Jurkat, Clone E6-1 (cell line): Measurements from ENCODE around the gene KIN.
"Not testable (repeated sequence)": the region's sequence is repeated elsewhere in the genome, so short reads cannot be mapped to it uniquely, and the experiment has no call there.

ENCODE experiments used
- DNase-seq: peaks from one replicate; pipeline ENCODE4 v3.0.0-alpha.2; 2011; ENCODE audit warnings: low read depth, low spot score
- H3K4me3 ChIP-seq: 2 replicates; pipeline ENCODE4 v1.5.1; 2011; ENCODE audit warnings: mild to moderate bottlenecking, low read length, control low read depth, moderate library complexity

Gene KIN

GRCh38 chr10:7750222-7750621, 37.6 kb downstream of the KIN start:
- no peak for DNase-seq

GRCh38 chr10:7748637-7749036, 39.2 kb downstream of the KIN start:
- not testable (repeated sequence) for DNase-seq, H3K4me3 ChIP-seq

More at GRCh38 chr10:7750222-7750621, 37.6 kb downstream of the KIN start:
- H3K4me3 ChIP-seq = no peak overlapping the region

GRCh38 chr10:7744307-7744706, 43.5 kb downstream of the KIN start:
- no peak overlapping the region for H3K4me3 ChIP-seq

GRCh38 chr10:7738536-7739407, 49.0 kb downstream of the KIN start:
- H3K4me3 ChIP-seq = no peak overlapping the region
- no peak for DNase-seq

More at GRCh38 chr10:7744307-7744706, 43.5 kb downstream of the KIN start:
- DNase-seq = no peak

GRCh38 chr10:7734821-7735220, 53.0 kb downstream of the KIN start:
- no peak for DNase-seq

GRCh38 chr10:7722927-7723529, 64.8 kb downstream of the KIN start:
- no peak for DNase-seq
- no peak overlapping the region for H3K4me3 ChIP-seq

More at GRCh38 chr10:7734821-7735220, 53.0 kb downstream of the KIN start:
- no peak overlapping the region for H3K4me3 ChIP-seq

GRCh38 chr10:7720478-7720877, 67.3 kb downstream of the KIN start:
- no peak for DNase-seq

GRCh38 chr10:7718685-7719084, 69.1 kb downstream of the KIN start:
- H3K4me3 ChIP-seq = no peak overlapping the region
- no peak for DNase-seq

More at GRCh38 chr10:7720478-7720877, 67.3 kb downstream of the KIN start:
- H3K4me3 ChIP-seq = no peak overlapping the region

- H3K4me3 ChIP-seq = no peak overlapping the region
- DNase-seq = peak; percentile 32
Observed at GRCh38 chr10:7717767-7718166, 70.0 kb downstream of the KIN start.

- no peak for DNase-seq
- no peak overlapping the region for H3K4me3 ChIP-seq
Observed at GRCh38 chr10:7715515-7715914, 72.3 kb downstream of the KIN start.

GRCh38 chr10:7711075-7711474, 76.7 kb downstream of the KIN start:
- H3K4me3 ChIP-seq, DNase-seq: not testable (repeated sequence)

GRCh38 chr10:7710446-7710845, 77.3 kb downstream of the KIN start:
- H3K4me3 ChIP-seq = no peak overlapping the region
- DNase-seq = no peak

- DNase-seq = no peak
Observed at GRCh38 chr10:7708832-7709231, 79.0 kb downstream of the KIN start.

GRCh38 chr10:7707858-7708622, 79.8 kb downstream of the KIN start:
- no peak overlapping the region for H3K4me3 ChIP-seq
- no peak for DNase-seq

More at GRCh38 chr10:7708832-7709231, 79.0 kb downstream of the KIN start:
- no peak overlapping the region for H3K4me3 ChIP-seq

- H3K4me3 ChIP-seq = no peak overlapping the region
- no peak for DNase-seq
Observed at GRCh38 chr10:7707102-7707501, 80.7 kb downstream of the KIN start.

- H3K4me3 ChIP-seq = no peak overlapping the region
Observed at GRCh38 chr10:7706534-7707073, 81.2 kb downstream of the KIN start.

GRCh38 chr10:7705341-7705740, 82.5 kb downstream of the KIN start:
- DNase-seq = no peak
- H3K4me3 ChIP-seq = no peak overlapping the region

More at GRCh38 chr10:7706534-7707073, 81.2 kb downstream of the KIN start:
- no peak for DNase-seq

- DNase-seq = no peak
- H3K4me3 ChIP-seq = no peak overlapping the region
Observed at GRCh38 chr10:7704071-7705016, 83.4 kb downstream of the KIN start.
